GM23248 (cell line): ENCODE data around the gene DENND1A.

Experiments used
- EZH2 ChIP-seq: fragments of 200-600 bp; sonication (generic); IDR thresholded peaks from 2 replicates; pipeline ENCODE4 v1.6.1; 2018; ENCODE audit warnings: antibody characterized with exemption, mild to moderate bottlenecking; ENCODE audit not compliant: insufficient read depth, poor library complexity, severe bottlenecking
- EZH2phosphoT487 ChIP-seq: fragments of 200-600 bp; sonication (generic); IDR thresholded peaks from 2 replicates; pipeline ENCODE4 v1.6.1; 2018; ENCODE audit warnings: antibody characterized with exemption, moderate library complexity, mild to moderate bottlenecking, low read depth; ENCODE audit not compliant: insufficient read depth

- TF ChIP-seq EZH2phosphoT487 (no peak), EZH2 (no peak)
These were observed 27.8 kb upstream of the DENND1A start for GRCh38 chr9:123957731-123958130.
